GM23338 (cell line): Measurements from ENCODE around the gene TTBK2. TPM values are rescaled to one million over a fixed set of nuclear protein-coding genes. Genes with fewer than 3 reads are reported as not detected.
A peak's percentile ranks its signal among the peaks of the same experiment; 100 is the strongest.

Experiments
- ATAC-seq: fragments of 200-7000 bp; cut with Tn5 transposase; 3 replicates; pipeline ENCODE4 v1.9.1; 2020
- DNase-seq: peaks from one replicate; pipeline ENCODE4 v3.0.0-alpha.2; 2015; ENCODE audit warnings: low spot score
- H2AFZ ChIP-seq: fragments of 200-600 bp; sonication (generic); 2 replicates; pipeline ENCODE4 v1.8.0; 2016; ENCODE audit warnings: antibody characterized with exemption, mild to moderate bottlenecking, moderate library complexity
- H3F3A ChIP-seq: fragments of 200-600 bp; sonication (generic); replicated peaks from 2 replicates; pipeline ENCODE4 v1.8.0; 2017; ENCODE audit warnings: antibody characterized with exemption, mixed run types, low read depth
- H3K27ac ChIP-seq: fragments of 200-600 bp; sonication (generic); 2 replicates; pipeline ENCODE4 v1.6.1; 2016; ENCODE audit warnings: low read depth
- H3K27me3 ChIP-seq: fragments of 200-600 bp; sonication (generic); 2 replicates; pipeline ENCODE4 v1.8.0; 2016; ENCODE audit warnings: mild to moderate bottlenecking, mixed run types, moderate library complexity; ENCODE audit not compliant: insufficient read depth
- H3K36me3 ChIP-seq: fragments of 200-600 bp; sonication (generic); 2 replicates; pipeline ENCODE4 v1.8.0; 2016; ENCODE audit warnings: mild to moderate bottlenecking; ENCODE audit not compliant: insufficient read depth
- H3K4me1 ChIP-seq: fragments of 200-600 bp; sonication (generic); 2 replicates; pipeline ENCODE4 v1.8.0; 2016; ENCODE audit warnings: mild to moderate bottlenecking, moderate library complexity; ENCODE audit not compliant: insufficient read depth
- H3K4me2 ChIP-seq: fragments of 200-600 bp; sonication (generic); 2 replicates; pipeline ENCODE4 v1.7.1; 2017; ENCODE audit warnings: mixed run types
- H3K4me3 ChIP-seq: fragments of 200-600 bp; sonication (generic); 2 replicates; pipeline ENCODE4 v1.6.1; 2016; ENCODE audit warnings: mixed run types
- H3K79me2 ChIP-seq: fragments of 200-600 bp; sonication (generic); replicated peaks from 2 replicates; pipeline ENCODE4 v1.8.0; 2017; ENCODE audit warnings: mild to moderate bottlenecking; ENCODE audit not compliant: insufficient read depth
- H3K9me2 ChIP-seq: fragments of 200-600 bp; sonication (generic); 2 replicates; pipeline ENCODE4 v1.8.0; 2017; ENCODE audit not compliant: insufficient read depth
- H4K20me1 ChIP-seq: fragments of 200-600 bp; sonication (generic); replicated peaks from 2 replicates; pipeline ENCODE4 v1.8.0; 2017; ENCODE audit warnings: mild to moderate bottlenecking; ENCODE audit not compliant: insufficient read depth
- H3K27ac Mint-ChIP-seq: 2 replicates; pipeline ENCODE4 v1.8.0; 2020; ENCODE audit warnings: inconsistent platforms, mild to moderate bottlenecking, moderate library complexity, mixed read lengths
- H3K27me3 Mint-ChIP-seq: 3 replicates; pipeline ENCODE4 v1.8.0; 2022; ENCODE audit warnings: low read depth, mild to moderate bottlenecking, moderate library complexity, mixed read lengths, inconsistent platforms; ENCODE audit not compliant: insufficient read depth, poor library complexity
- H3K36me3 Mint-ChIP-seq: 3 replicates; pipeline ENCODE4 v1.8.0; 2021; ENCODE audit warnings: low read depth, mild to moderate bottlenecking, inconsistent platforms, moderate library complexity, mixed read lengths
- H3K4me1 Mint-ChIP-seq: 3 replicates; pipeline ENCODE4 v1.8.0; 2020; ENCODE audit warnings: mild to moderate bottlenecking, inconsistent platforms, mixed read lengths
- H3K4me3 Mint-ChIP-seq: 3 replicates; pipeline ENCODE4 v1.8.0; 2021; ENCODE audit warnings: moderate library complexity, mild to moderate bottlenecking, inconsistent platforms, mixed read lengths
- H3K9me3 Mint-ChIP-seq: 3 replicates; pipeline ENCODE4 v1.8.0; 2020; ENCODE audit warnings: moderate library complexity, mild to moderate bottlenecking, inconsistent platforms, mixed read lengths
- CREB1 ChIP-seq: fragments of 250-450 bp; sonication (Bioruptor Pico); IDR thresholded peaks from 2 replicates; pipeline ENCODE4 v1.5.0; 2020; ENCODE audit warnings: low read depth, mild to moderate bottlenecking, moderate library complexity
- CTCF ChIP-seq, 2 experiments: fragments of 200-600 bp in 1 of 2; sonication (generic) in 1 of 2; conservative IDR thresholded peaks; 2 replicates each; pipeline versions ENCODE4 v1.5.1 to v1.6.1; 2016 to 2017; ENCODE audit warnings: antibody characterized with exemption in 2 of 2, low read depth in 2 of 2, mild to moderate bottlenecking in 2 of 2, moderate library complexity in 1 of 2
- ETS1 ChIP-seq: IDR thresholded peaks from 2 replicates; pipeline ENCODE4 v1.6.1; 2016; ENCODE audit warnings: antibody characterized with exemption
- EZH2 ChIP-seq: fragments of 200-600 bp; sonication (generic); IDR thresholded peaks from one replicate; pipeline ENCODE4 v1.8.0; 2017; ENCODE audit warnings: antibody characterized with exemption, mild to moderate bottlenecking, low read depth; ENCODE audit not compliant: unreplicated experiment
- EZH2phosphoT487 ChIP-seq: fragments of 200-600 bp; sonication (generic); IDR thresholded peaks from one replicate; pipeline ENCODE4 v1.8.1; 2018; ENCODE audit warnings: antibody characterized with exemption; ENCODE audit not compliant: unreplicated experiment
- JUNB ChIP-seq: IDR thresholded peaks from one replicate; pipeline ENCODE4 v1.6.1; 2016; ENCODE audit warnings: antibody characterized with exemption; ENCODE audit not compliant: unreplicated experiment
- REST ChIP-seq: IDR thresholded peaks from one replicate; pipeline ENCODE4 v1.6.1; 2018; ENCODE audit warnings: antibody characterized with exemption; ENCODE audit not compliant: unreplicated experiment
- STAT1 ChIP-seq: IDR thresholded peaks from one replicate; pipeline ENCODE4 v1.6.1; 2016; ENCODE audit warnings: antibody characterized with exemption; ENCODE audit not compliant: unreplicated experiment
- ZNF114 ChIP-seq: fragments of 250-450 bp; sonication (Bioruptor Pico); IDR thresholded peaks from 2 replicates; pipeline ENCODE4 v1.5.0; 2020; ENCODE audit warnings: mild to moderate bottlenecking, moderate library complexity
- ZNF331 ChIP-seq: fragments of 250-450 bp; sonication (Bioruptor Pico); IDR thresholded peaks from 2 replicates; pipeline ENCODE4 v1.5.0; 2020; ENCODE audit warnings: low read depth, mild to moderate bottlenecking, moderate library complexity
- ZNF462 ChIP-seq: fragments of 250-450 bp; sonication (Bioruptor Pico); IDR thresholded peaks from 2 replicates; pipeline ENCODE4 v1.5.0; 2020; ENCODE audit warnings: mild to moderate bottlenecking, moderate library complexity
- polyA plus RNA-seq: library from polyadenylated mRNA; unstranded; fragments of >200 nt; fragmentation: Nextera tagmentation; extraction: Ambion mirVana; gene quantifications from 2 replicates; pipeline ENCODE4 v1.2.1, GENCODE V29; 2016
- total RNA-seq: library from RNA; depleted of rRNA; stranded (reverse); fragments of >200 nt; shearing (Covaris generic); gene quantifications from 2 replicates; pipeline ENCODE4 v1.2.3, GENCODE V29; 2014

Gene TTBK2
- total and polyA plus RNA-seq, 2 experiments from 2014 or later: 5.8 to 15.9 TPM

DNA sequence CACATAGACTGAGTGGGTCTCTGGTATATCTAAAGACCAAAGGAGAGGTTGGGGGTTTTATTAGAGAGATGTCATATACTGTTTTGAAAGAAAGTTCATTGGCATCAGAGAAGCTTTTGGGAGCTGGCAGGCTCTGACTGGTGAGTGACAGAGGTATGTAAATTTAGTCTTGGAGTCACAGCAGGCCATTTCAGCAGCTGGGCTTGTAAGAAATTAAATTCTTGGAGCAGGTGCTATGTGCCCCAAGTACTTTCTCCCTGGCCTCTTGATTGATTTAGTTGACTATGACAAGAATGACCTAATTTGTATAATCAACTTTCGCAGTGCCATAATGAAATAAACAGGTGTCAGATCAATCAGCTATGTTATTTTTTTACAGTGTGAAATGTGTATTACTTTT is 135.9 kb downstream of the TTBK2 start:
- no peak overlapping the region for H3K4me2 ChIP-seq
- Mint-ChIP-seq H3K4me3 (no peak overlapping the region), H3K9me3 (no peaks in the 10 kb centered on the region), H3K4me1 (peaks cover 5% of the 10 kb centered on the region; the same call in 2 of the 3 replicates), H3K27me3 (no peaks in the 10 kb centered on the region), H3K36me3 (no peaks in the 10 kb centered on the region; the same call in 2 of the 3 replicates), H3K27ac (no peak overlapping the region)
- no peak overlapping the region for H3K4me3 ChIP-seq
- ATAC-seq (no peak), DNase-seq (peak; percentile 15)
- no peak overlapping the region; the same call in 1 of the 2 replicates for H3K27ac ChIP-seq
- TF ChIP-seq EZH2phosphoT487 (no peak), CTCF (conservative IDR thresholded peaks at IDR 0.05; ENCODE audit: low read depth in 2 of 2) (no peak), JUNB (no peak), ZNF331 (CRISPR knock-in tag) (no peak), CREB1 (CRISPR knock-in tag) (no peak), ZNF462 (CRISPR knock-in tag) (no peak), EZH2 (no peak), REST (no peak), ZNF114 (CRISPR knock-in tag) (no peak), ETS1 (no peak), STAT1 (no peak)
- H3F3A ChIP-seq: no peaks in the 10 kb centered on the region
- H3K4me1 ChIP-seq: no peaks in the 10 kb centered on the region
- H4K20me1 ChIP-seq: no peaks in the 10 kb centered on the region; the same call in 1 of the 2 replicates
- no peak overlapping the region for H2AFZ ChIP-seq
- no peaks in the 10 kb centered on the region for H3K9me2 ChIP-seq
- H3K79me2 ChIP-seq: no peaks in the 10 kb centered on the region
- no peaks in the 10 kb centered on the region for H3K36me3 ChIP-seq
- no peaks in the 10 kb centered on the region for H3K27me3 ChIP-seq
